T-helper 22 cell (primary cell): ENCODE measurements around the gene RSAD2.
"Not testable (repeated sequence)": the region's sequence is repeated elsewhere in the genome, so short reads cannot be mapped to it uniquely, and the experiment has no call there.

ENCODE experiments used
- DNase-seq: peaks from one replicate; pipeline ENCODE4 v3.0.0-alpha.2; 2020; ENCODE audit warnings: low read depth

The RSAD2 gene

GRCh38 chr2:6877402-6878304 lies at the start of gene RSAD2:
Gene RSAD2, plus strand, starts transcription at chr2:6877777. Its CDS starts 24 bp downstream, at chr2:6877801.
- DNase-seq: no peak

- DNase-seq: no peak
These were observed 49.3 kb upstream of the RSAD2 start for GRCh38 chr2:6828299-6828584.

GRCh38 chr2:6831229-6831628 lies 46.3 kb upstream of the RSAD2 start:
- no peak for DNase-seq

- no peak for DNase-seq
These were observed 44.8 kb upstream of the RSAD2 start for GRCh38 chr2:6832596-6833299.

- DNase-seq: no peak
These were observed 44.3 kb upstream of the RSAD2 start for GRCh38 chr2:6833300-6833604.

GRCh38 chr2:6834163-6834562 lies 43.4 kb upstream of the RSAD2 start:
- DNase-seq: no peak

GRCh38 chr2:6835467-6835866 lies 42.1 kb upstream of the RSAD2 start:
- no peak for DNase-seq

GRCh38 chr2:6838673-6839319 lies 38.8 kb upstream of the RSAD2 start:
- no peak for DNase-seq

GRCh38 chr2:6841537-6842287 lies 35.9 kb upstream of the RSAD2 start:
- DNase-seq: no peak

- no peak for DNase-seq
These were observed 32.3 kb upstream of the RSAD2 start for GRCh38 chr2:6845312-6845711.

GRCh38 chr2:6845903-6846302 lies 31.7 kb upstream of the RSAD2 start:
- DNase-seq: no peak

GRCh38 chr2:6846540-6846939 lies 31.0 kb upstream of the RSAD2 start:
- no peak for DNase-seq

GRCh38 chr2:6846967-6847681 lies 30.5 kb upstream of the RSAD2 start:
- no peak for DNase-seq

- DNase-seq: no peak
These were observed 25.4 kb upstream of the RSAD2 start for GRCh38 chr2:6852195-6852594.

GRCh38 chr2:6854416-6854815 lies 23.2 kb upstream of the RSAD2 start:
- DNase-seq: no peak

- no peak for DNase-seq
These were observed 21.6 kb upstream of the RSAD2 start for GRCh38 chr2:6855860-6856547.

GRCh38 chr2:6856548-6856920 lies 21.0 kb upstream of the RSAD2 start:
- DNase-seq: no peak

- not testable (repeated sequence) for DNase-seq
These were observed 19.0 kb upstream of the RSAD2 start for GRCh38 chr2:6858466-6859027.

GRCh38 chr2:6860296-6860695 lies 17.3 kb upstream of the RSAD2 start:
- DNase-seq: no peak

- DNase-seq: no peak
These were observed 13.8 kb upstream of the RSAD2 start for GRCh38 chr2:6863792-6864191.

GRCh38 chr2:6864231-6864754 lies 13.3 kb upstream of the RSAD2 start:
- no peak for DNase-seq
